HEK293T (cell line): ENCODE measurements around the gene LRRC8C.

ENCODE experiments used
- BHLHE40 ChIP-seq: fragments of 450-650 bp; IDR thresholded peaks from 2 replicates; pipeline ENCODE4 v1.6.1; 2016; ENCODE audit warnings: mild to moderate bottlenecking, moderate library complexity, borderline replicate concordance
- FOXM1 ChIP-seq: fragments of 450-650 bp; IDR thresholded peaks from 2 replicates; pipeline ENCODE4 v1.6.1; 2017; ENCODE audit warnings: mild to moderate bottlenecking, borderline replicate concordance
- LEF1 ChIP-seq: fragments of 450-650 bp; IDR thresholded peaks from 2 replicates; pipeline ENCODE4 v1.6.1; 2017; ENCODE audit warnings: mild to moderate bottlenecking, borderline replicate concordance
- NFRKB ChIP-seq: fragments of 450-650 bp; IDR thresholded peaks from 2 replicates; pipeline ENCODE4 v1.6.1; 2016; ENCODE audit warnings: mild to moderate bottlenecking, moderate library complexity
- SUZ12 ChIP-seq: fragments of 450-650 bp; IDR thresholded peaks from 2 replicates; pipeline ENCODE4 v1.6.1; 2016; ENCODE audit warnings: mild to moderate bottlenecking

- TF ChIP-seq NFRKB: no peak
- TF ChIP-seq SUZ12: no peak
- no peak for TF ChIP-seq LEF1
- TF ChIP-seq FOXM1: no peak
- TF ChIP-seq BHLHE40: no peak
These were observed 25.2 kb upstream of the LRRC8C start for GRCh38 chr1:89607586-89608318.
